WI38 (cell line): ENCODE measurements around the gene CCR9.

Source experiments
- H3K4me3 ChIP-seq: 2 replicates; pipeline ENCODE4 v1.5.1; 2011; ENCODE audit warnings: low read depth, mild to moderate bottlenecking, control low read depth, low read length
- CTCF ChIP-seq: IDR thresholded peaks from 2 replicates; pipeline ENCODE4 v1.5.1; 2012; ENCODE audit warnings: low read depth, mild to moderate bottlenecking, control low read depth, low read length

Gene CCR9

GRCh38 chr3:45873638-45874037 lies 12.7 kb upstream of the CCR9 start:
- no peak overlapping the region for H3K4me3 ChIP-seq
- TF ChIP-seq CTCF = no peak

- TF ChIP-seq CTCF = no peak
- no peak overlapping the region for H3K4me3 ChIP-seq
Observed at GRCh38 chr3:45874677-45875346, 11.5 kb upstream of the CCR9 start.

DNA sequence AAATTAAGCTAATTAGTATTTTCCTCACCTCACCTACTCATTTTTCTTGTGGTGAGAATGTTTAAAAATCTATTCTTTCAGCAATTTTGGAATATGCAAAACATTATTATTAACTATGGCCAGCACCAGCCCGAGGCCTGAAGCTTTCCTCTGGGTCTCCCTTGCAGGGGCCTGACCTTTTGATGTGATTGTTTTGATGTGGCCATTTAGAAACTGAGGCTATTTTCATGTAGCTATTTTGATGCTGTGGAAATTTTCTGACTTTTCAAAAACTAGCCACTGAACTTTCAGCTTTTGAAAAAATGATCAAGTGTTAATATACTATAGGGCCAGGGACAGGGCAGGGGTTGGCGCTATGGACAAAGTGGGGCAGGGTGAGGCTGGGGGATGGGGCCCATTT lies 8.2 kb upstream of the CCR9 start:
- TF ChIP-seq CTCF = no peak
- no peak overlapping the region for H3K4me3 ChIP-seq

GRCh38 chr3:45880725-45881077 lies 5.6 kb upstream of the CCR9 start:
- TF ChIP-seq CTCF = no peak
- H3K4me3 ChIP-seq = no peak overlapping the region

- TF ChIP-seq CTCF = no peak
- no peak overlapping the region for H3K4me3 ChIP-seq
Observed at GRCh38 chr3:45881078-45882022, 5.0 kb upstream of the CCR9 start.

- TF ChIP-seq CTCF = no peak
Observed at GRCh38 chr3:45884368-45885201, 1.8 kb upstream of the CCR9 start.

More at GRCh38 chr3:45884368-45885201, 1.8 kb upstream of the CCR9 start:
- H3K4me3 ChIP-seq = no peak overlapping the region
